HL-60 (cell line): Measurements from ENCODE around the gene SEPSECS.

ENCODE experiments used
- POLR2AphosphoS5 ChIP-seq: IDR thresholded peaks from 2 replicates; pipeline ENCODE4 v1.6.1; 2012; ENCODE audit warnings: low read depth
- SPI1 ChIP-seq: IDR thresholded peaks from 2 replicates; pipeline ENCODE4 v1.6.1; 2012; ENCODE audit warnings: low read depth, mild to moderate bottlenecking, borderline replicate concordance
- TF ChIP-seq, protein P1 (sequence below): IDR thresholded peaks from one replicate; pipeline ENCODE4 v1.5.1; 2011; ENCODE audit warnings: low read length, control low read depth, inconsistent platforms; ENCODE audit not compliant: insufficient read depth

DNA sequence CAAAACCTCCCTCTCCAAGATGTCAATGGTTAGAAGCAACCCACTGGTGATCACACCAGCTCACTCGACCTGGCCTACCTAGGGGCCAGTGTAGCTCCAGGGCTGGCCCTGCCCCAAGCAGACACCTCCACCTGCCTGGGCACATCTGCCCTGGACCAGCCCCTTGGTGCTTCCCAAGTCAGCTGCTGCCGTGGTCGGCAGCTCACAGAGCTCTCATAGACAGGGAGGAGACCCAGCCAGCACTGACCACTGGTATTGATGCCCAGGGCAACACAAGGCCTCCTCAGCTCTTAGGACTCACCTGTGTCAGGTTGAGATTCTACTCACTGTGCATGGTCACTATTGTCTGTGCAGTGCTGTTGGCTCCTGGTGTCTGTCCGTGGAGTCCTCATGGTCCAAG, 51.7 kb downstream of the SEPSECS start:
- TF ChIP-seq, protein P1, sequence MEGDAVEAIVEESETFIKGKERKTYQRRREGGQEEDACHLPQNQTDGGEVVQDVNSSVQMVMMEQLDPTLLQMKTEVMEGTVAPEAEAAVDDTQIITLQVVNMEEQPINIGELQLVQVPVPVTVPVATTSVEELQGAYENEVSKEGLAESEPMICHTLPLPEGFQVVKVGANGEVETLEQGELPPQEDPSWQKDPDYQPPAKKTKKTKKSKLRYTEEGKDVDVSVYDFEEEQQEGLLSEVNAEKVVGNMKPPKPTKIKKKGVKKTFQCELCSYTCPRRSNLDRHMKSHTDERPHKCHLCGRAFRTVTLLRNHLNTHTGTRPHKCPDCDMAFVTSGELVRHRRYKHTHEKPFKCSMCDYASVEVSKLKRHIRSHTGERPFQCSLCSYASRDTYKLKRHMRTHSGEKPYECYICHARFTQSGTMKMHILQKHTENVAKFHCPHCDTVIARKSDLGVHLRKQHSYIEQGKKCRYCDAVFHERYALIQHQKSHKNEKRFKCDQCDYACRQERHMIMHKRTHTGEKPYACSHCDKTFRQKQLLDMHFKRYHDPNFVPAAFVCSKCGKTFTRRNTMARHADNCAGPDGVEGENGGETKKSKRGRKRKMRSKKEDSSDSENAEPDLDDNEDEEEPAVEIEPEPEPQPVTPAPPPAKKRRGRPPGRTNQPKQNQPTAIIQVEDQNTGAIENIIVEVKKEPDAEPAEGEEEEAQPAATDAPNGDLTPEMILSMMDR = no peak
- no peak for TF ChIP-seq POLR2AphosphoS5
- TF ChIP-seq SPI1 = no peak
